Natural killer cell treated with Interleukin-12 subunit alpha and Interleukin-12 subunit beta and Interleukin-15 and Interleukin-18, amount 100 ng/mL, for 72 hours (primary cell): ENCODE results near the gene NXPH3. TPM values are rescaled to one million over a fixed set of nuclear protein-coding genes. Genes with fewer than 3 reads are reported as not detected.
"Not testable (repeated sequence)": the region's sequence is repeated elsewhere in the genome, so short reads cannot be mapped to it uniquely, and the experiment has no call there.

Experiments used
- ATAC-seq, 2 donors: fragments of 150-1000 bp; cut with Tn5 transposase in 1 of 2; sonication (Bioruptor Pico), chemical (Tn5 transposase) in 1 of 2; 2 replicates each; pipeline ENCODE4 v1.10.0; 2021
- DNase-seq: peaks from one replicate; pipeline ENCODE4 v3.0.0; 2022; ENCODE audit warnings: low spot score
- H3K27ac Mint-ChIP-seq, 2 donors: 1 replicate in 1 of 2; 2 replicates in 1 of 2; pipeline ENCODE4 v1.8.0; 2022; ENCODE audit warnings: mixed read lengths in 2 of 2, mild to moderate bottlenecking in 1 of 2, moderate library complexity in 1 of 2
- H3K27me3 Mint-ChIP-seq, 2 donors: 1 replicate in 1 of 2; 2 replicates in 1 of 2; pipeline ENCODE4 v1.8.0; 2022; ENCODE audit warnings: mixed read lengths in 2 of 2
- H3K36me3 Mint-ChIP-seq: one replicate; pipeline ENCODE4 v1.8.0; 2022; ENCODE audit warnings: mixed read lengths
- H3K4me1 Mint-ChIP-seq, 2 donors: 1 replicate in 1 of 2; 2 replicates in 1 of 2; pipeline ENCODE4 v1.8.0; 2022; ENCODE audit warnings: low read depth in 2 of 2, mixed read lengths in 2 of 2, mild to moderate bottlenecking in 1 of 2
- H3K4me3 Mint-ChIP-seq: one replicate; pipeline ENCODE4 v1.8.0; 2022; ENCODE audit warnings: mixed read lengths
- H3K9me3 Mint-ChIP-seq: 2 replicates; pipeline ENCODE4 v1.8.0; 2022; ENCODE audit warnings: mixed read lengths
- total RNA-seq, 2 donors: library from RNA; stranded (reverse); gene quantifications; one replicate each; pipeline ENCODE4 v1.2.3, GENCODE V29; 2022

Gene NXPH3
- total RNA-seq, 2 donors from 2014 or later = not detected

GRCh38 chr17:49549691-49550678 lies 25.7 kb upstream of the NXPH3 start:
- no peak for ATAC-seq
- H3K4me1 Mint-ChIP-seq = peaks cover 10 to 14% of the 10 kb centered on the region in 2 donors
- H3K9me3 Mint-ChIP-seq = no peaks in the 10 kb centered on the region
- no peak overlapping the region for H3K4me3 Mint-ChIP-seq
- DNase-seq = no peak
- H3K27me3 Mint-ChIP-seq = peaks cover 0 to 4% of the 10 kb centered on the region in 2 donors
- H3K27ac Mint-ChIP-seq = no peak overlapping the region
- no peaks in the 10 kb centered on the region for H3K36me3 Mint-ChIP-seq

GRCh38 chr17:49550764-49551163 lies 24.9 kb upstream of the NXPH3 start:
- H3K36me3 Mint-ChIP-seq, H3K27me3 Mint-ChIP-seq, DNase-seq, H3K9me3 Mint-ChIP-seq, H3K4me3 Mint-ChIP-seq, ATAC-seq, H3K27ac Mint-ChIP-seq: not testable (repeated sequence)
- peaks cover 10 to 14% of the 10 kb centered on the region in 2 donors for H3K4me1 Mint-ChIP-seq

DNA sequence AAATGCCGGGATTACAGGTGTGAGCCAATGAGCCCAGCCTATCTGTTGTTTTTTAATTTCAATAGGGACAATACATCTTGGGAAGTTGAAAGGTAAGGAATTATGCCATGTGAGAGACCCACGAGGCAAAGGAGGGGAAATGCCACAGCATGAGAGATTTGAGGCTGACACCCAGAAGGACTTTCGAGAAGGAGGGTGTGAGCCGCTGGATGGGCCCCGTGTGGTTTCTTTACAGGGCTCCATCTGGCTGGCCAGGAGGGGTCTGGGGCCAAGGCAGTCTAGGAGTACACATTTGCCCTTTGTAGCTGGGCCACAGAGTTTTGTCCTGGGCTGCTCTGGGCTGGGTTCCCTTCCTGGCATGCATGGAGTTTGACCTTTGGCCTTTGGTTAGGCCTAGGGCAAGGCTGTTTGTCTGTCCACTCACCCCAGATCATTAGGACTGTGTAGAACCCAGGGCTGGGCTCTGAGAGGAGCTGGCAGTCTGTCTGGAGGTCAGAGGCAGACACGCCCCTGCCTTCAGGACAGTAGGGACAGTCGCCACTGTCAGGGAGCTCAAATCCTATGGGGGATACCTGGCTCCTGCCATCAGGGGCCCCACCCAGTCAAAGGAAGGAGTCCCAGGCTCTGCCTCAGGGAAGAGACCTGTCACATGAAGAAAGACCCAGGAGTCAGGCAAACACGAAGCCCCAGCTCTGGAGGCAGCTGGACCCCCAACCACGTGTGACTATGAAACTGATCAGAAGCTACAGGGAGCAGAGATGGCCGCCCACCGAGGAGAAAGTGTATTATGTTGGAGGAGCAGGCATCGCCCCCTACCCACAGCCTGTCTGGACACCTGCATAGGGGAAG lies 24.2 kb upstream of the NXPH3 start:
- H3K4me3 Mint-ChIP-seq = no peak overlapping the region
- no peaks in the 10 kb centered on the region for H3K9me3 Mint-ChIP-seq
- H3K4me1 Mint-ChIP-seq = peaks cover 10 to 14% of the 10 kb centered on the region in 2 donors
- ATAC-seq (no peak), DNase-seq (no peak)
- peaks cover 0 to 4% of the 10 kb centered on the region in 2 donors for H3K27me3 Mint-ChIP-seq
- no peaks in the 10 kb centered on the region for H3K36me3 Mint-ChIP-seq
- no peak overlapping the region for H3K27ac Mint-ChIP-seq

DNA sequence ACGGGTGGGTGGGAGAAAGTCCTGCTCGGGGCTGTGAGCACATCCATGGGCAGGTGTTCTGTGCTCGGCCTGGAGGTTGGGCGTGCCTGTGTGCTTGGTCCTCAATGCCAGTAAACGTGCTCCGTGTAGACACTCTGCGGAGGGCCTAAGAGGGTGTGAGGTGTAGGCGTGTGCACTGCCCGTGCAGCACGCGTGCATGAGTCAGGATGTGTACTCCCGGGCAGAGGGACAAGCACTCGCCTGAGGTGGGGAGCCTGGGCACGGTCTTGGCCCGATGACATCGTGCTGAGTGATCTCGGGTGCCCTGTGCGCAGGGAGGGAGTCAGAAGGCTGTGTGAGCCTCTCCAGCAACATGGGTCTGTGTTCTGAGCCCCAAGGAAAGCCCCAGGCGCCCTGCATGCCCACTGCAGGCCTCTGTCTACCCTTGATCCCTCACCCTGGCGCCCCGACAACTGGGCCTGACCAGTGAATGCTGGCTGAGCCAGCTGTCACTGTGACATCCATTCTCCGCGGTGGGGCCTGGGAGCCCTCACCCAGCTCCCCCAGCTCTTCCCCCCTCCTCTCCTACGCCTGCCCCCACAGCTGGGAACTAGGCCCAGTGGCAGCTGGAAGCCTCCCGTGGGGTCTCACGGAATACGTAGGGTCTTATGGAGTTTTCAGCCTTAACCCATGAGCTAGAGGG lies 23.5 kb upstream of the NXPH3 start:
- Mint-ChIP-seq H3K36me3 (no peaks in the 10 kb centered on the region), H3K9me3 (no peaks in the 10 kb centered on the region), H3K27me3 (peaks cover under 1% of the 10 kb centered on the region in 2 donors), H3K27ac (no peak overlapping the region), H3K4me3 (no peak overlapping the region), H3K4me1 (peaks cover 10 to 17% of the 10 kb centered on the region in 2 donors)
- ATAC-seq (no peak), DNase-seq (no peak)

- peak overlapping the region; percentile 12 for H3K4me3 Mint-ChIP-seq
- H3K9me3 Mint-ChIP-seq = no peaks in the 10 kb centered on the region
- DNase-seq (no peak), ATAC-seq (no peak)
- H3K27ac Mint-ChIP-seq = peak overlapping the region; percentile 10 to 18
- peaks cover 4 to 7% of the 10 kb centered on the region in 2 donors for H3K27me3 Mint-ChIP-seq
- no peaks in the 10 kb centered on the region for H3K36me3 Mint-ChIP-seq
- H3K4me1 Mint-ChIP-seq = peaks cover 11 to 22% of the 10 kb centered on the region in 2 donors
Observed at GRCh38 chr17:49553676-49554335, 21.9 kb upstream of the NXPH3 start.

DNA sequence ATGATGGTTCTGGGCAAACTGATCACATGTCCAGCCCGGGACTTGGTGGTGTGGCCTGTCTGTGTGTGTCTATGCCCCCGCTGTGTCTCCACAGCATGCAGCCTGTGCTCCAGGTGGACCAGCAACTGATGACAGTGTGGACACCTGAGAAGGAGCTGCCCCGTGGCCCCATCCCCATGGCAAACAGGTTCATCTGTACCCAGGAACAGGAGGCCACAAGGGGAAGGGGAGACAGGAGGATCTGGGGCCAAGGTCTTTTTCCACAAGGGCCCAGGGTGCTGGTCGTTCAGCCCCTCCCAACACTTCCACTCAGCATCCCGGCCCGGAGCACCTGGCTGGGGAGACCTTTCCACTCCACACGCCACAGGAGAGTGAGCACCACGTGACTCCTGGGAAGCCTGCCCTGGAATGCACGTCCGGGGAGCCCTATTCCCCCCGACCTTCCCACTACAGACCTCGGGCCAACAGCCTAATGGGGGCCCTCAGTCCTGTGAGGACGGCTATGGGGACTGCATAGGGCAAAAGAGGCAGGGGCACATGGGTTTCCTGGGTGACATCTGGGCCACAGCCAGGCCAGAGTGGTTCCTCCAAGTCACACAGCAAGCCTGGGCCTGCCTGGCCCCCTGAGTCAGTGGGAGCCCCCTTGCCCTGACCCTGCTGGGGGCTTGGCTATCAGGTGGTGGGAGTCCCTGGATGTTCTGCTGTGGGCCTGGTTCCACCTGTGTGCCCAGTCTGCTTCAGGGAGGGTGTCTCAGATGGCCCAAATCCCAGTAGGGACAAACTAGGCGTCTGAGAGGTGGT lies 20.8 kb upstream of the NXPH3 start:
- H3K4me1 Mint-ChIP-seq = peaks cover 11 to 22% of the 10 kb centered on the region in 2 donors
- H3K4me3 Mint-ChIP-seq = no peak overlapping the region
- peaks cover 4 to 7% of the 10 kb centered on the region in 2 donors for H3K27me3 Mint-ChIP-seq
- ATAC-seq (no peak), DNase-seq (no peak)
- no peaks in the 10 kb centered on the region for H3K36me3 Mint-ChIP-seq
- peak overlapping the region in 1 of 2 donors; percentile 10 for H3K27ac Mint-ChIP-seq
- no peaks in the 10 kb centered on the region for H3K9me3 Mint-ChIP-seq

- Mint-ChIP-seq H3K4me1 (peaks cover 11 to 22% of the 10 kb centered on the region in 2 donors), H3K4me3 (no peak overlapping the region), H3K9me3 (no peaks in the 10 kb centered on the region), H3K27me3 (peaks cover 4 to 7% of the 10 kb centered on the region in 2 donors), H3K36me3 (no peaks in the 10 kb centered on the region), H3K27ac (no peak overlapping the region)
- ATAC-seq (no peak), DNase-seq (no peak)
Observed at GRCh38 chr17:49555495-49556222, 20.0 kb upstream of the NXPH3 start.

- DNase-seq (peak; percentile 86), ATAC-seq (peak; percentile 90 to 91)
- H3K36me3 Mint-ChIP-seq = no peaks in the 10 kb centered on the region
- no peaks in the 10 kb centered on the region for H3K9me3 Mint-ChIP-seq
- peaks cover 4 to 7% of the 10 kb centered on the region in 2 donors for H3K27me3 Mint-ChIP-seq
- no peak overlapping the region for H3K4me3 Mint-ChIP-seq
- H3K4me1 Mint-ChIP-seq = peaks cover 11 to 22% of the 10 kb centered on the region in 2 donors
- no peak overlapping the region for H3K27ac Mint-ChIP-seq
Observed at GRCh38 chr17:49556223-49556943, 19.3 kb upstream of the NXPH3 start.

DNA sequence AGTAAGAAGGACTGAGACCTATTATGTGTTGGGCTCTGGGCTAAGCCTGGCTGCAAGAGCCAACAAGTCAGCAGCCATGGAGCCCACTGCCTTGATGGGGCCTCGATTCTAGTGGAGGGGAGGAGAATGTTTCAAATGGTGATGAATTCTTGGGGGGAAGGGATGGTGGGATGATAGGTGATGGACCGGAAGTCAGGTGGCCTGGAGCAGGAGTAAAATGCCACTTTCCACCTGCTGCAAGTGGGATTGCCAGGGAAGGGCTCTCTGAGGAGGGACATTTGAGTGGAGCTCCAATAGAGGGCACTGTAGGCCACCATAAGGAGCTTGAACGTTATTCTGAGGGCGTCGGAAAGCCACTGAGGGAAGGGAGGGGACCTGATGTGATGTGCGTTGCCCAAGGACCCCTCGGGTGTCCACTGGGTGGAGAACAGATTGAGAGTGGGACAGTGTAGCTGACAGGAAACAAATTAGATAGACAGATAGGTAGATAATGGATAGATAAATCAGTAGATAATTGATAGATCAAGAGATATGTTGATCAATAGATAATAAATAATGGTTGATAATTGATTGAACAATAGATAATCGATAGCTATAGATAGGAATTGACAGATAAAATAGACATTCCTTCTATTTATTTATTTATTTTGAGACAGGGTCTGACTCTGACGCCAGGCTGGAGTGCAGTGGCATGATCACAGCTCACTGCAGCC lies 18.2 kb upstream of the NXPH3 start:
- H3K4me1 Mint-ChIP-seq = peaks cover 11 to 22% of the 10 kb centered on the region in 2 donors
- no peaks in the 10 kb centered on the region for H3K36me3 Mint-ChIP-seq
- DNase-seq (no peak), ATAC-seq (no peak)
- H3K27ac Mint-ChIP-seq = no peak overlapping the region
- H3K9me3 Mint-ChIP-seq = no peaks in the 10 kb centered on the region
- peaks cover 6 to 7% of the 10 kb centered on the region in 2 donors for H3K27me3 Mint-ChIP-seq
- H3K4me3 Mint-ChIP-seq = no peak overlapping the region

- DNase-seq (no peak), ATAC-seq (no peak)
- Mint-ChIP-seq H3K27ac (no peak overlapping the region), H3K4me3 (no peak overlapping the region), H3K4me1 (peaks cover 0 to 15% of the 10 kb centered on the region in 2 donors), H3K9me3 (no peaks in the 10 kb centered on the region), H3K27me3 (peaks cover 8 to 10% of the 10 kb centered on the region in 2 donors), H3K36me3 (no peaks in the 10 kb centered on the region)
Observed at GRCh38 chr17:49564638-49565037, 11.0 kb upstream of the NXPH3 start.

GRCh38 chr17:49565948-49566491 lies 9.7 kb upstream of the NXPH3 start:
- H3K4me1 Mint-ChIP-seq = peaks cover 4 to 21% of the 10 kb centered on the region in 2 donors
- H3K9me3 Mint-ChIP-seq = no peaks in the 10 kb centered on the region
- peaks cover 13 to 14% of the 10 kb centered on the region in 2 donors for H3K27me3 Mint-ChIP-seq
- H3K36me3 Mint-ChIP-seq = no peaks in the 10 kb centered on the region
- H3K4me3 Mint-ChIP-seq = no peak overlapping the region
- DNase-seq (peak; percentile 55), ATAC-seq (no peak)
- no peak overlapping the region for H3K27ac Mint-ChIP-seq
